Testis (tissue), 2 donors: ENCODE measurements around the gene KDM4F.

ENCODE experiments used
- CTCF ChIP-seq, 3 experiments: fragments of 450-650 bp in 2 of 3; fragments of 200-600 bp in 1 of 3; sonication (generic) in 1 of 3; IDR thresholded peaks; one replicate each; pipeline ENCODE4 v1.5.1; 2016 to 2019; ENCODE audit warnings: antibody characterized with exemption in 3 of 3, mild to moderate bottlenecking in 2 of 3, moderate library complexity in 1 of 3
- POLR2A ChIP-seq: fragments of 450-650 bp; IDR thresholded peaks from one replicate; pipeline ENCODE4 v1.6.1; 2017; ENCODE audit warnings: antibody characterized with exemption, mild to moderate bottlenecking, moderate library complexity

- no peak for TF ChIP-seq CTCF (IDR thresholded peaks at IDR 0.05)
- no peak for TF ChIP-seq POLR2A
Measured at GRCh38 chr11:95024958-95025357, 24.3 kb upstream of the KDM4F start, which contains the start of gene KDM4E.
